Measurements from ENCODE around the gene KIF5A.

DNA sequence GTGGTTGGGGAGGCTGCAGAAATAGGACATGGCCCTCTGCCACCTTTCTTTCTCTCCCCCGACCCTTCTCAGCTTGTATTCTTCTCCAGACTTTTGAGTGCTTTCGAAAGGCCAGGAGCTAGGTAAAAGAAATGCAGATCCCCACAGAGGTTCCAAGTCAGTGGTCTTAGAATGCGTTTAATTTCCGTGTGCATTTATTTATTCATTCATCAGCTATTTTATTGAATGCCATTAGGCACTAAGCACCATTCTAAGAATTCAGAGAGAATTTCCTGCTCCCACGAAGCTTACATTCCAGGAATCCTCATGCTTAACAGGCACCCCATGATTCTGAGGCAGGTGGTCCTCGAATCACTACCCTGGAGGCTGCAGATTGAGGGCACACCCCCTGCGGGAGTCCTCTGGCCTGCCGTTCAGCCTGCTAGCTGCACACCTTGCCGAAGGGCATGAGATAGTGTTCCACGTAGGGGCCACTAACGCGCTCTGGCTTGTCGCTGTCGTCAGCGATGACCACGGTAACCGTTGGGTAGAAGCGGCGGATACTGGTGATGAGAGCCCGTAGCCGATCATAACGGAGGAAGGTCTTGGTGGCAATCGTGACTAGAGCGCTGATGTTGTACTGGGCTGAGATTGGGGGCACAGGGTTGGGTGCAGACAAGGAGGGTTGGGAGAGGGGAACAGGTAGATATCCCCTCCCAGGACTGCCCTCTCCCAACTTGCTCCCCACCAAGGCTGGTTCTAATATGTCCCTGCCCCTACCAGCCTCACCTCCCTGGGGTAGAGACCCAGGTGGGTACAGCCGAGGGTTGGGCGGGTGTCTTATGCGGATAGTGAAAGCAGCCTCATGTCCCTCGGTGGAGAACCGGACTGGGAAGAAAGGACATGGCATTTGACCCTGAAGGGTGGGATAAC is 78.7 kb downstream of the KIF5A start:
- TF ChIP-seq POLR2AphosphoS5 (IDR thresholded peaks at IDR 0.05; ENCODE audit: low read depth, low read length) (no peak), POLR2A (IDR thresholded peaks at IDR 0.05; ENCODE audit: low read depth, low read length) (no peak), POU2F2 (IDR thresholded peaks at IDR 0.05; ENCODE audit: low read depth, low read length) (no peak), TAF1 (IDR thresholded peaks at IDR 0.05; ENCODE audit: low read depth, low read length) (no peak), SPI1 (IDR thresholded peaks at IDR 0.05; ENCODE audit: low read depth, low read length) (no peak), PAX5 (IDR thresholded peaks at IDR 0.05; ENCODE audit: insufficient read depth, low read length, severe bottlenecking) (no peak)
